Body of pancreas (tissue), 4 donors: ENCODE measurements around the gene TRIM49B. TPM values are rescaled to one million over a fixed set of nuclear protein-coding genes. Genes with fewer than 3 reads are reported as not detected.
"Not testable (repeated sequence)": the region's sequence is repeated elsewhere in the genome, so short reads cannot be mapped to it uniquely, and the experiment has no call there.

Source experiments
- ATAC-seq: fragments of 150-250 bp; one replicate; pipeline ENCODE4 v1.9.1; 2016
- DNase-seq, 4 donors: peaks; one replicate each; pipeline ENCODE4 v3.0.0-alpha.2; 2019
- H3K27ac ChIP-seq, 4 donors: fragments of 200-600 bp; sonication (generic); 1 replicate in 3 of 4; 2 replicates in 1 of 4; pipeline versions ENCODE4 v1.5.1 to v1.6.1; 2016 to 2019; ENCODE audit warnings: mild to moderate bottlenecking in 1 of 4, mixed read lengths in 1 of 4, moderate library complexity in 1 of 4
- H3K27me3 ChIP-seq, 2 donors: fragments of 200-600 bp; sonication (generic); one replicate each; pipeline ENCODE4 v1.6.0; 2016; ENCODE audit warnings: mild to moderate bottlenecking in 1 of 2
- H3K36me3 ChIP-seq, 2 donors: fragments of 200-600 bp; sonication (generic); replicated peaks in 1 of 2; 2 replicates each; pipeline ENCODE4 v1.5.1; 2016; ENCODE audit warnings: low read depth in 2 of 2; ENCODE audit not compliant: insufficient read depth in 1 of 2
- H3K4me1 ChIP-seq: fragments of 200-600 bp; sonication (generic); one replicate; pipeline ENCODE4 v1.6.0; 2016
- H3K4me3 ChIP-seq, 2 donors: fragments of 200-600 bp; sonication (generic); 1 replicate in 1 of 2; 2 replicates in 1 of 2; pipeline ENCODE4 v1.5.1; 2016 to 2019
- H3K9me3 ChIP-seq, 3 donors: fragments of 200-600 bp; sonication (generic); 1 replicate in 2 of 3; 2 replicates in 1 of 3; pipeline ENCODE4 v1.5.1; 2016
- WGBS, 2 donors: methylation state at CpG; one replicate each; pipeline ENCODE4 v1.1.5; 2017; 5-methylcytosine and 5-hydroxymethylcytosine counted together
- intact Hi-C: fragments of 100-400 bp; cut with DNase I; formaldehyde crosslinking; loops from one replicate; pipeline ENCODE4 v1.15.1; 2023
- small RNA-seq: library from RNA; depleted of rRNA; stranded (forward); fragments of <200 nt; gene quantifications from one replicate; pipeline ENCODE3, GENCODE V24; 2016
- total RNA-seq, 2 donors: library from RNA; depleted of rRNA; stranded (reverse); fragments of >200 nt; gene quantifications; one replicate each; pipeline ENCODE4 v1.1.0, GENCODE V29; 2016

The TRIM49B gene, protein sequence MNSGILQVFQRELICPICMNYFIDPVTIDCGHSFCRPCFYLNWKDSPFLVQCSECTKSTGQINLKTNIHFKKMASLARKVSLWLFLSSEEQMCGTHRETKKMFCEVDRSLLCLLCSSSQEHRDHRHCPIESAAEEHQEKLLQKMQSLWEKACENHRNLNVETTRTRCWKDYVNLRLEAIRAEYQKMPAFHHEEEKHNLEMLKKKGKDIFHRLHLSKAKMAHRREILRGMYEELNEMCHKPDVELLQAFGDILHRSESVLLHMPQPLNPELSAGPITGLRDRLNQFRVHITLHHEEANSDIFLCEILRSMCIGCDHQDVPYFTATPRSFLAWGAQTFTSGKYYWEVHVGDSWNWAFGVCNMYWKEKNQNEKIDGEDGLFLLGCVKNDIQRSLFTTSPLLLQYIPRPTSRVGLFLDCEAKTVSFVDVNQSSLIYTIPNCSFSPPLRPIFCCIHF
- total RNA-seq, result not detected

GRCh38 chr11:49028523-49028922 lies at the start of gene TRIM49B:
TSS of gene TRIM49B (plus strand) at chr11:49028823. CDS start at chr11:49031600, 2,777 bp downstream.
- H3K4me3 ChIP-seq, H3K36me3 ChIP-seq, ATAC-seq, H3K4me1 ChIP-seq, H3K27me3 ChIP-seq, DNase-seq, H3K27ac ChIP-seq, intact Hi-C loops, H3K9me3 ChIP-seq: not testable (repeated sequence)
- WGBS, 2 donors, result 11 to 26% methylated on average over 2 of the region's 2 CpGs

DNA sequence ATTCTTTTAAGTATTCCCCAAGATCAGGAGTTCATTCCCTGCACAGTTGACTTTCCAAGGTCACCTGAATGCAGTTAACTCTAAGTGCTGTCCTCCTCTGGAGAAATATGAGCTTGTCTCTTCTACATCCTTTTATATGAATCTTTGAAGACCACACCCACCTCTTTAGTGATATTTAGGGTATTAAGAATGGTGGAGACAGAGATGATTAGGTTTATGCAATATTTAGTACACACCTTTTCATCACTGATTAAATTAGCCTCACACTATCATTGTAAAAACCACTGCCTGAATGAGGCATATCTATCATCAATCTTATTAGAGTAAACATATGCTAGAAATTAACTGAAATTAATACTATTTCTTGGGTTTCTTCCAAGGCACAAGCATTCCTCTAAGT lies 44.8 kb upstream of the TRIM49B start, which contains the start of gene TRIM51G:
Gene TRIM51G (minus strand): TSS at position 101 of the 400 bp plus-strand sequence. CDS start 2,190 bp downstream, outside the sequence.
- H3K27ac ChIP-seq, H3K4me1 ChIP-seq, DNase-seq, H3K36me3 ChIP-seq, H3K9me3 ChIP-seq, H3K27me3 ChIP-seq, H3K4me3 ChIP-seq, ATAC-seq, intact Hi-C loops: not testable (repeated sequence)

DNA sequence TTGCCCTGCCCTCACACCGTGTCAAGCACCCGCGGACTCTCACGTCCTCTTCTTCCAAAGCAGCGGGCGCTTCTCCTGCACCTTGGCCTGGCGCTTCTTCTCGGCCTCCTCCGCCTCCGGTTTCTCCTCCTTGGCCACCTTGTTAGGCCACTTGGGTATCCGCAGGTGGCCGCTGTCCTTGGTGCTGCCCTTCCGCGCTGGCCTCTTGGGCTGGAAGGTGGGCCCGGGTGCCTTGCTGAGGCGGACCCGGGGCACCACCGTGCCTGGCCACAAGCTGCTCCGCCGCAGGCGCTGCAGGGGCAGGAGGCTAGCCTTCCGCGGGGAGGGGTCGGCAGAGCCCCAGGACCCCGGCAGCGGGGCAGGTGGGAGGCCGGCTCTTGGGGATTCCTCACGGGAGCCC lies 19.6 kb downstream of the TRIM49B start:
- H3K9me3 ChIP-seq, H3K4me3 ChIP-seq, DNase-seq, H3K4me1 ChIP-seq, ATAC-seq, H3K36me3 ChIP-seq, H3K27me3 ChIP-seq, intact Hi-C loops, H3K27ac ChIP-seq: not testable (repeated sequence)
- 31 to 84% methylated on average over 9 to 23 of the region's 28 CpGs for WGBS, 2 donors

GRCh38 chr11:49049821-49050220 lies 21.2 kb downstream of the TRIM49B start:
- intact Hi-C loops, ATAC-seq, DNase-seq, H3K9me3 ChIP-seq, H3K4me1 ChIP-seq, H3K27me3 ChIP-seq, H3K27ac ChIP-seq, H3K36me3 ChIP-seq, H3K4me3 ChIP-seq: not testable (repeated sequence)
- WGBS, 2 donors, result 57 to 61% methylated on average over 35 to 37 of the region's 38 CpGs

DNA sequence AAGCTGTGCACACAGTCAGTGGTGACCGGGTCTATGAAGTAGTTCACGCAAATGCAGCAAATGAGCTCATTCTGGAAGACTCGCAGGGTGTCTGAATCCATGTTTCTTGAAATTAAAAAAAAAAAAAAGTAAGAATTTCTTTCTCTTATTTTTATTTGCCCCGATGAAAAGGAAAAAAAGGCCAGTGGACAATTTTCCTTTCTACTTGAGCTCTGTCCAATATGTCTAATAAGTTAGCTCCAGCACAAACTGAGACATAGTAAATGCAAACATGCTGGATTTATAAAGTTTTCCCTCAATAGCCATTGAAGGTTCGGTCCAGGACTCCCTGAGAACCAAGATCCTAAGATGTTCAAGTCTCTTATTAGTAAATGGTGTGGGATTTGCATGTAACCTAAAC lies 30.4 kb downstream of the TRIM49B start, which contains the start of gene TRIM64C:
Gene TRIM64C (minus strand): TSS at position 101 of the 400 bp plus-strand sequence. CDS start 0 bp downstream, at position 101.
- ATAC-seq, H3K9me3 ChIP-seq, H3K27ac ChIP-seq, H3K36me3 ChIP-seq, DNase-seq, H3K4me1 ChIP-seq, H3K4me3 ChIP-seq, H3K27me3 ChIP-seq, intact Hi-C loops: not testable (repeated sequence)
- 70 to 71% methylated on average over 5 of the region's 5 CpGs for WGBS, 2 donors

GRCh38 chr11:49069897-49070296 lies 41.3 kb downstream of the TRIM49B start:
- not testable (repeated sequence) for H3K4me3 ChIP-seq, ATAC-seq

More at GRCh38 chr11:49069897-49070296, 41.3 kb downstream of the TRIM49B start:
- DNase-seq, H3K9me3 ChIP-seq, H3K4me1 ChIP-seq, intact Hi-C loops, H3K27ac ChIP-seq, H3K27me3 ChIP-seq, H3K36me3 ChIP-seq: not testable (repeated sequence)
- 35 to 39% methylated on average over 5 of the region's 5 CpGs for WGBS, 2 donors

Small RNA genes within 50 kb of the gene (small RNA-seq; reads per million reads assigned to genes)
- not detected for gene AC084851.1

Other genes starting within 250 kb of the TRIM49B start
- gene TRIM51G, start 44.9 kb upstream of the TRIM49B start, total RNA-seq, result not detected
- gene TRIM64C, start 30.3 kb downstream of the TRIM49B start, total RNA-seq, result not detected
- gene FOLH1, start 179.8 kb downstream of the TRIM49B start, total RNA-seq, result under 1 TPM; 0.33 to 0.52 TPM